GM10248 (cell line): ENCODE results near the gene IGFL2.
"Not testable (repeated sequence)": the region's sequence is repeated elsewhere in the genome, so short reads cannot be mapped to it uniquely, and the experiment has no call there.

ENCODE experiments used
- CTCF ChIA-PET: fragments of 300-600 bp; sonication (Branson Sonifier 250); formaldehyde crosslinking; extraction: SDS; loops from one replicate; lab custom pipeline; 2021; ENCODE audit warnings: antibody characterized with exemption; lab: Yijun Ruan, JAX
- POLR2A ChIA-PET: fragments of 350-650 bp; sonication (Branson Sonifier 250); formaldehyde crosslinking; extraction: SDS; loops from one replicate; lab custom pipeline; 2020; ENCODE audit warnings: antibody characterized with exemption; lab: Yijun Ruan, JAX
- DNase-seq: peaks from one replicate; pipeline ENCODE4 v3.0.0; 2012; ENCODE audit errors: extremely low spot score
- TF ChIP-seq, protein P1 (sequence below): IDR thresholded peaks from 2 replicates; pipeline ENCODE4 v1.5.1; 2012; ENCODE audit warnings: mild to moderate bottlenecking, low read depth; ENCODE audit errors: extremely low read depth, missing control alignments, control extremely low read depth

The IGFL2 gene

GRCh38 chr19:46192992-46193650 lies 45.1 kb downstream of the IGFL2 start:
- ChIA-PET CTCF (interaction anchor here (1.0 to 1.4 kb wide), 3 partner anchors 108 to 164 kb away, joined by 3 to 5 read pairs (median 3); no protein-coding TSS in a partner anchor), POLR2A (no interaction called here)
- no peak for DNase-seq
- TF ChIP-seq, protein P1, sequence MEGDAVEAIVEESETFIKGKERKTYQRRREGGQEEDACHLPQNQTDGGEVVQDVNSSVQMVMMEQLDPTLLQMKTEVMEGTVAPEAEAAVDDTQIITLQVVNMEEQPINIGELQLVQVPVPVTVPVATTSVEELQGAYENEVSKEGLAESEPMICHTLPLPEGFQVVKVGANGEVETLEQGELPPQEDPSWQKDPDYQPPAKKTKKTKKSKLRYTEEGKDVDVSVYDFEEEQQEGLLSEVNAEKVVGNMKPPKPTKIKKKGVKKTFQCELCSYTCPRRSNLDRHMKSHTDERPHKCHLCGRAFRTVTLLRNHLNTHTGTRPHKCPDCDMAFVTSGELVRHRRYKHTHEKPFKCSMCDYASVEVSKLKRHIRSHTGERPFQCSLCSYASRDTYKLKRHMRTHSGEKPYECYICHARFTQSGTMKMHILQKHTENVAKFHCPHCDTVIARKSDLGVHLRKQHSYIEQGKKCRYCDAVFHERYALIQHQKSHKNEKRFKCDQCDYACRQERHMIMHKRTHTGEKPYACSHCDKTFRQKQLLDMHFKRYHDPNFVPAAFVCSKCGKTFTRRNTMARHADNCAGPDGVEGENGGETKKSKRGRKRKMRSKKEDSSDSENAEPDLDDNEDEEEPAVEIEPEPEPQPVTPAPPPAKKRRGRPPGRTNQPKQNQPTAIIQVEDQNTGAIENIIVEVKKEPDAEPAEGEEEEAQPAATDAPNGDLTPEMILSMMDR = no peak

- DNase-seq = no peak
- ChIA-PET POLR2A (no interaction called here), CTCF (interaction anchor here (0.9 to 1.4 kb wide), 4 partner anchors 12 to 165 kb away, joined by 3 to 5 read pairs (median 3); no protein-coding TSS in a partner anchor)
- TF ChIP-seq, protein P1 = no peak
Observed at GRCh38 chr19:46193678-46194077, 45.6 kb downstream of the IGFL2 start.

- TF ChIP-seq, protein P1 = no peak
- CTCF ChIA-PET = no interaction called here
- POLR2A ChIA-PET = no interaction called here
- DNase-seq = no peak
Observed at GRCh38 chr19:46195104-46195503, 47.1 kb downstream of the IGFL2 start.

DNA sequence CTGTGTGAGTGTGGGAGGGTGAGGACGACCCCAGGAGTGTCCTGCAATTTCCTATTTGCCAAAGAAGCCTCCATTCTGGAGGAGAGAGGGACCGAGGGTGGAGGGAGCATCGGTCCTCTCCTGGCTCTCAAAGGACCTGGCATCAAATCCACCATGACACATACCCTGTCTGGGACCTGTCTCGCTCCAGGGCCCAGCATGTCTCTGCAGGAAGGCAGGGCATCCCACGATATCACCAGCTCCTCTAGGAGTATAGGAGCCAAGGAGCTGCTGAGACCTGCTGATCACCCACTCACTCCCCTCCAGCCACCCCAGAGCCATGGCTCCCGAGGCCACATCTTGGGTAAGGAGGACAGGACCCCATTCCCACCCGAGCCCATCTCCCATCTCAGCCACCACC lies 47.9 kb downstream of the IGFL2 start:
- CTCF ChIA-PET = interaction anchor here (1.1 kb wide), 1 partner anchor 167 kb away, joined by 3 read pairs; no protein-coding TSS in a partner anchor
- POLR2A ChIA-PET, DNase-seq: not testable (repeated sequence)

DNA sequence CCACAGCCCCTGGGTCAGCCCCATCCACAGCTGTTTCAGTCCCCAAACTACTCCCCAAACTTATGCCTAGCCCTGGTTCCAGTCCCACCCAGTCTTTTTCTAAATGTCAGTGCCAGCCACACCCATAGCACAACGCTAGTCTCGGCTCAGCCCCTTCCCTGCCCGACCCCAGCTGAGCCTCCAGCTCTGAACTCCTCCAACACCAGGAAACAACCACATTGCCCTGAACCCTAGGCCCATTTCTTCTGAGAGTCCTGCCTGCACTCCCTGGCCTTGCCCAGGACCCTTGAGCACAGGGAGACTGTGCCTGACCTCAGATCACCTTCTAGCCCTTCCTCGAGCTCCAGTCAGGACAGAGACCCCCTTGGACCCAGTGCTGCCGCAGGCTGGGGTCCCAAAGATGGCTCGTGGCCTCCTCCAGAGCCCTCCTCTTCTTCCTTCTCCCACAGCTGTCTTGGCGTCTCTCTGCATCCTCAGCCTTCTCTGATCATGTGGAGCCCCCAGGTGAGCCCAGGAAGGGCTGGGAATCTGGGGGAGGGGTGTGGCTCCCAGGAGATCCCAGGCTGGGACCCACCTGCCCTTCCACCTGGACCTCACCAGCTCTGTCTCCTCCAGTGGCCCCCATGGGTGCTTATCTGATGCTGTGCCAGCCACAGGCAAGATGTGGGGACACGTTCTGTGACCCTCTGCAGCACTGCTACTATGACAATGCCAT lies 48.5 kb downstream of the IGFL2 start:
- POLR2A ChIA-PET = no interaction called here

GRCh38 chr19:46197314-46198070 lies 49.5 kb downstream of the IGFL2 start:
- no peak for DNase-seq
- ChIA-PET POLR2A (no interaction called here), CTCF (interaction anchor here (0.8 kb wide), 1 partner anchor 11 kb away, joined by 3 read pairs; no protein-coding TSS in a partner anchor)
- TF ChIP-seq, protein P1 = no peak

More for the DNA sequence above, 48.5 kb downstream of the IGFL2 start:
- CTCF ChIA-PET = interaction anchor here (0.8 to 1.1 kb wide), 2 partner anchors 10 to 168 kb away, joined by 3 read pairs; no protein-coding TSS in a partner anchor
- TF ChIP-seq, protein P1 = no peak
- no peak for DNase-seq

- no peak for DNase-seq
- TF ChIP-seq, protein P1 = no peak
- POLR2A ChIA-PET = no interaction called here
- CTCF ChIA-PET = no interaction called here
Observed at GRCh38 chr19:46198756-46199155, 50.7 kb downstream of the IGFL2 start.
